ENCODE results near the gene CORIN.

The CORIN gene

GRCh38 chr4:47646372-47646771 is 191.5 kb downstream of the CORIN start:
- FAIRE-seq (no peak), DNase-seq (ENCODE audit: low spot score) (no peak)

GRCh38 chr4:47643845-47644244 is 194.0 kb downstream of the CORIN start:
- FAIRE-seq: no peak

GRCh38 chr4:47642985-47643760 is 194.7 kb downstream of the CORIN start:
- DNase-seq (ENCODE audit: low spot score) (no peak), FAIRE-seq (no peak)

More at GRCh38 chr4:47643845-47644244, 194.0 kb downstream of the CORIN start:
- DNase-seq (ENCODE audit: low spot score): no peak

DNA sequence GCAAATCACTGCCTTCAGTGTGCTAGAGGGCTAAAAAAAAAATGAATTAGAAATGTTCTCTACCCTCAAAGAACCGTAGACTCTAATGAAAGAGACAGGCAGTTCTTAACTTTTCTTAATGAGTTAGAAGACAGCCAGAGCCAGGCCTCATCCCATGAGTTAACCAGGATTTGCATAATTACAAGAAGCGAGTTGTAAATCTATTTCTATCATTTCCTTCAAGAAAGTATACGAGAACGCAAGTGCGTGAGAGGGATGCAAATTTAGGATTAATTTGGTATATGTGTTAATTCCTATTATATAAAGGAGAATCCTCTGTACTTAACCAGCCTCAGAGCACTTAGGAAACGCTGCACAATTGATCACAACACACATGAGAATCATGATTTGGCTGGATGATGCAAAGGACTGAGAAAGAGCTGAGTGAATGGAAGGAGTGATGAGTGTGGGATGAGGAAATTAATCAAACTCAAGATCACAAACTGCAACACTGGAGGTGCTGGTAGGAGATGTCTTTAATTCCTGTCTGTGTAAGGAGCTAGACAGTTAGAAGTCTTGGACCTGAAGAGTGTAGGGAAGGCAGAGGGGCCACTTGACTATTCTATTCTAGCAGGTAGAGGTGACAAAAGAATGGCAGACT is 195.6 kb downstream of the CORIN start:
- no peak for FAIRE-seq

GRCh38 chr4:47641755-47642154 is 196.1 kb downstream of the CORIN start:
- DNase-seq (ENCODE audit: low spot score): no peak
- no peak for FAIRE-seq

More for the DNA sequence above, 195.6 kb downstream of the CORIN start:
- no peak for DNase-seq (ENCODE audit: low spot score)

DNA sequence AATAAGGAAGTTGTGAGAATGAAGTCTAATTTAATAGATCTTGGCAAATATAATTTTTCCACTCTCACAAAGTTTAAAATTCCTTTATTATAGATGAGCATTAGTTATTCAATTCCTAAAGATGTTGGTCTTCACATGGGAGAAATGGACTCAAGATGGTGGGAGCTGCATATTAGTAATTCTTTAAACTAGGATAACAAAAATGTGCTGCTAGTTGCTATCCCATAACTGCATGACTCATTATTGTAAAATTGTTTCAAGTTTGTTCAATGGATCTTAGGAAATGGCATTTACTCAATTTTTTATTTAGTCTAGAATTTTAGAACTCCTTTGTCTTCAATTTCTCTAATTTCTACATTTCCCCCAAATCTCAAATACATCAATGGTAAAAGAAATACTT is 197.0 kb downstream of the CORIN start:
- FAIRE-seq (no peak), DNase-seq (ENCODE audit: low spot score) (no peak)

DNA sequence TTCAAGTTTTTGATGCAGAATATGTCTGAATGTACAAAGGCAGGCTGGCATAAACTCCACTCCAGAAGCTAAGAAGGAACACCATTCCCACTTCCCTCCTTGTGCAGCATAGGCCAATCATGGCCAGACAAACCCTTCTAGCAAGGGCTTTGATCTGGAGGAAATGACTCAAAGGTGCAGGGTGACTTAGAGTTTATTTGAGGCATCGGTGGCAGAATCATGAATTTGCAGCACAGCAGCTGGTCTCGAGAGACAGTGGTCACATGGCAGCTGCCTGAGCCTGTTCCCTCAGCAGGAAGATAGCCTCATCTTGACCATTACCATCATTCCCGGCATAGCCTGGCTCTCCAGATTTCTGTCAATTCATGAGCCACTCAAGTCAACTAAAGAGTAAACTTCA is 198.3 kb downstream of the CORIN start:
- no peak for FAIRE-seq
- DNase-seq (ENCODE audit: low spot score): no peak

- FAIRE-seq: no peak
- no peak for DNase-seq (ENCODE audit: low spot score)
These were observed 206.7 kb downstream of the CORIN start for GRCh38 chr4:47631161-47631560.

- no peak for FAIRE-seq
These were observed 213.8 kb downstream of the CORIN start for GRCh38 chr4:47624031-47624441.

GRCh38 chr4:47621181-47621580 is 216.7 kb downstream of the CORIN start:
- DNase-seq (ENCODE audit: low spot score): no peak
- no peak for FAIRE-seq

More at GRCh38 chr4:47624031-47624441, 213.8 kb downstream of the CORIN start:
- DNase-seq (ENCODE audit: low spot score): no peak

DNA sequence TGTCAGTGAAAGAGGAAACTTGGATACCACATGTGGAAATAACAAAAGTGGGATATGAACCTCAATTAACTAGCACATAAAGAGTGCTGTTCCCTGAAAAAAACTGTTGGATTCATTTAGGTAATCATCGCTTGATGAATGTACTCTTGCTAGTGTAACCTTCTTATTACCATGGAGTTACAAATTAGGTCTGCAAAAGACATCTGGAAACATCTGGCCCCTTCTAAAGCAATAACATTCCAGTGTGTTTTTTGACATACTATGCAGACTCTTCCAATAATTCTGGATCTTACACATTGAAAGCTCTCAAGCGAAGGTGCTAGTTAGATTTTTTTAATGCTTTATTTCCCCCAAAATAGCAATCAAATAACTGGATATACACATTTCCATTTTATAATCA is 218.2 kb downstream of the CORIN start:
- no peak for DNase-seq (ENCODE audit: low spot score)
- FAIRE-seq: no peak

- DNase-seq (ENCODE audit: low spot score) (no peak), FAIRE-seq (no peak)
These were observed 220.3 kb downstream of the CORIN start for GRCh38 chr4:47617607-47618006.

DNA sequence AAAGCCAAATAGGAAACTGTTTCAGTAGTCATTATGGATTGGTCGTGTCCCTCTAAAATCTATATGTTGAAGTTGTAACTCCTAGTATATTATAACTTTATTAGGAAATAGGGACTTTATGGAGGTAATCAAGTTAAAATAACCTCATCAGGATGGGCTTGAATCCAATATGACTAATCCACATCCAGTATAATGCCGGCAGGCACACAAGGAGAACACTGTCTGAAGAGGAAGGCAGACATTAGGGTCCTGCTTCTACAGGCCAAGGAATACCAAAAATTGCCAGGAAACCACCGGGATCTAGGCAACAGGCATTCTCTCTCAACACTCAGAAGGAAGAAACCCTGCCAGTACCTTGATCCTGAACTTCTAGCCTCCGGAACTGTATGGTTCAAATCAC is 222.5 kb downstream of the CORIN start:
- no peak for FAIRE-seq
- no peak for DNase-seq (ENCODE audit: low spot score)

DNA sequence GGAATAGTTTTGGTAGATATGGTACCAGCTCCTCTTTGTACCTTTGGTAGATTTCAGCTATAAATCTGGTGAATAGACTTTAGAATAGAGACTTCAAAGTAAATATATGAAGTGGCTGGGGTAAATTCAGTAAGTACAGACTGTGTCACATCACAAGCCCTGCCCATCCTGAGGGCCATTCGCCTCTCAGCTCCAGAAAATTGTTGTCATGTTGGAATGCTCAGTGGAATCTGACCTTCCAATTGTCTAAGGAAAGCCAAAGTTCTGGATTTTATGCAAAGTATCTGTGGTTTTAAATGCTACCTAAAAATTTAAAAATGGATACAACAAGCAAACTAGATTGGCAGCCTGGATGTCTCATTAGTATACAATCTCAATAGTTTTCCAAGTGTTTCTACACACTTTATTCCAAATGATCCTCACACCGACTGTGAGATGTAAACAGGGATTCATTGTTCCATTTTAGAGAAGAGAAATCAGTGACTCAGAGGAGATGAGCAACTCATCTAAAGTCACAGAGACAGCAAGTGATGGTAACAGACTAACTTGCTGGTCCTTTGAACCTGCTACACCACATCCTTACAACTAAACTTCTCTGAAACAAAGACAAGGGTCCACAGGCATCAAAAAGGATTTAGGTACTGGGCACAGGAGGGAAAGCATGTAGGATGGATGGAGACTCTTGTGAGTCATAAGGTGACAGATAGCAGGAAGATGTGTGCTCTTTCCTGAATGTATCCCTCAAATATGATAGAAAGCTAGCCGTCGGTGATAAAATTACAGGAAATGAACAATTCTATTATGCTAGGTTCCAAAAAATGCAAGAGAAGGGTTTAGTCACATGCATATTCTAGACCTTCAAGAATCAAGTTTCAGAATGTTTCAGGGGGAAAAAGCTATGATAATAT is 225.5 kb downstream of the CORIN start:
- FAIRE-seq (no peak), DNase-seq (ENCODE audit: low spot score) (no peak)

- no peak for FAIRE-seq
- no peak for DNase-seq (ENCODE audit: low spot score)
These were observed 231.4 kb downstream of the CORIN start for GRCh38 chr4:47606482-47606881.

DNA sequence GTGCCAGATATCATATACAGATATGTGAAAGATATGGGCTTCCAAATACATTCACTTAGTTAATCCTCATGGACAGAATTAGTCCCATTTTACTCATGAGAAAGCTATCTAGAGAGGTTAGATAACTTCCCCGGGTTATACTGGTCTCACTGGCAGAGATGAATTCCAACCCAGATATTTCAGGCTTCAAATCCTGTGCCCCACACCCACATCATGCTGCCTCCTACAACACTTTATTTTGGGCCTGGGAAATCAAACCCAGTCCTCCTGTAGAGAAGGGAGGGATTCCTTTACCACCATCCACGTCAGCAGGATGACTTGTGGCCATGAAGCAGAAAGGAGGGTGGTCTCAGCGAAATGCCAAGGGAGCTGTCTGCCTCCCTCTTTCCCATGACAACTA is 239.0 kb downstream of the CORIN start:
- DNase-seq (ENCODE audit: low spot score) (no peak), FAIRE-seq (no peak)

GRCh38 chr4:47598320-47598719 is 239.5 kb downstream of the CORIN start:
- FAIRE-seq: no peak

DNA sequence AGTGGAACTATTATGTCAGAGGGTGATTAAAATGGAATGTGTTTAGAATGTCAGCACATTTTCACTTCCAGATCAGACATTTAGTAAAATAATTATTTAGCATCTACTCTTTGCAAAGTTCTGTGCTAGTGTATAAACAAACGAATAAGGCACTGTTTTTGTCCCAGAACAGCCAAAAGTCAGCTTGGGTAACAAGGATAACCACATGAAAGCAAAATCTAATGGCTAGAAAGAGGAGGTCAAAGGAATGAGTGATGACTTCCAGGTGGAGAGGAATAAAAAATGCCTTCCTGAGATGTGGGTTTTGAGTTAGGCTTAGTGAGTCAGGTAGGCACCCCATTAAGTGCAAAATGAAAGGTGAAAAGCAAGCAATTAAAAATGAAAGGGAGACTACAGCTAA is 240.2 kb downstream of the CORIN start:
- no peak for DNase-seq (ENCODE audit: low spot score)
- no peak for FAIRE-seq

More at GRCh38 chr4:47598320-47598719, 239.5 kb downstream of the CORIN start:
- DNase-seq (ENCODE audit: low spot score): no peak

DNA sequence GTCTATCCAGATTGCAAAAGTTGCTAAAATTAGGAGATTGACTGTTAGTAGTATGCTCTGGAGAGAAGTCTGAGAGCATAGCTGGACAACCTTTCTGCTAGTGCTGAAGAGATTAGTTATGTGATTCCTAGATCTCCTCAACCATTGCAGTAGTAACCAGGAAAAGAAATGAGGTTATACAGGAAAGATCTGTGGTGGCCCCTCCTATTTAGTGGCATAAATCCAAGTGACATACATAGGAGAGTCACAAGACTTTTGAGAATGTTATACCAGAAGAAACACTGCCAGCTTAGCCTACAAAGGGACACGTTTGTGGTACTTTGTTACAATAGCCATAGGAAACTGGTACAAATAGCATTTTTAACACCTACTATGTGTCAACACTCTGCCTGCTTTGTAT is 247.5 kb downstream of the CORIN start:
- FAIRE-seq: no peak
- no peak for DNase-seq (ENCODE audit: low spot score)

DNA sequence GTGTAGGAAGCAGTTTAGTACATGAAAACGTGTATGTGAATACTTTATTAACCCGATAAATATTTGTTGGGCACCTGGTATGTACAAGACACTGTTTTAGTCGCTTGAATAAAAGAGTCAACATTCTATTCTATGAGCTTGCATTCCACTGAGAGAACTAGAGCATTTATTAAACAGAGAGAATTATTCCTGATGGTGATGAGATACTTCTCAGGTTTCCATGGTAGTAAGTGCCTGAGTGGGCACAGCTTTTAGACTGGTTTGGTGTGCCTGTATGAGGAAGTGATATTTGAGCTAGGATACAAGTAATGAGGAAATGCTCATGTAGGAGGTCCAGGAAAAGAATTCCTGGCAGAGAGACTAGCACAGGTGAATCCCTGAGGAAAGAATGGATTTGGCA is 258.6 kb downstream of the CORIN start:
- no peak for FAIRE-seq
- DNase-seq (ENCODE audit: low spot score): no peak

GRCh38 chr4:47577779-47578553 is 259.9 kb downstream of the CORIN start:
- FAIRE-seq (no peak), DNase-seq (ENCODE audit: low spot score) (no peak)
